ENCODE data around the gene JHY. TPM values are rescaled to one million over a fixed set of nuclear protein-coding genes. Genes with fewer than 3 reads are reported as not detected.

JHY gene
- total and polyA plus RNA-seq, 3 experiments from 2014 or later, result 4.3 to 7.6 (median 4.9) TPM

GRCh38 chr11:122918734-122919133 lies 36.2 kb downstream of the JHY start:
- no peaks in the 10 kb centered on the region for H3K9me3 Mint-ChIP-seq
- H3K27me3 Mint-ChIP-seq, result peaks cover 0 to 1% of the 10 kb centered on the region in 2 donors
- no peaks in the 10 kb centered on the region for H3K4me1 Mint-ChIP-seq
- H3K9me3 ChIP-seq (ENCODE audit: low read length), result no peaks in the 10 kb centered on the region
- H3K36me3 ChIP-seq (ENCODE audit: insufficient read depth, low read length), result no peaks in the 10 kb centered on the region
- H3K4me1 ChIP-seq (ENCODE audit: insufficient read depth, low read length), result no peaks in the 10 kb centered on the region
- H3K27ac Mint-ChIP-seq, result no peak overlapping the region
- DNase-seq, result no peak
- no peak overlapping the region for H3K4me3 ChIP-seq (ENCODE audit: low read length)
- H3K27ac ChIP-seq (ENCODE audit: low read depth, low read length), result no peak overlapping the region
- H3K4me3 Mint-ChIP-seq, result no peak overlapping the region
- H3K36me3 Mint-ChIP-seq, result peaks cover 0 to 10% (median 3%) of the 10 kb centered on the region in 3 donors
- ChIA-PET POLR2A (no interaction called here), CTCF (no interaction called here)
- no peaks in the 10 kb centered on the region for H3K27me3 ChIP-seq (ENCODE audit: insufficient read depth, low read length, poor library complexity, severe bottlenecking)

- peaks cover 0 to 1% of the 10 kb centered on the region in 2 donors for H3K27me3 Mint-ChIP-seq
- DNase-seq, result no peak
- Histone ChIP-seq H3K36me3 (ENCODE audit: insufficient read depth, low read length) (no peaks in the 10 kb centered on the region), H3K27ac (ENCODE audit: low read depth, low read length) (no peak overlapping the region), H3K27me3 (ENCODE audit: insufficient read depth, low read length, poor library complexity, severe bottlenecking) (no peaks in the 10 kb centered on the region), H3K9me3 (ENCODE audit: low read length) (no peaks in the 10 kb centered on the region), H3K4me3 (ENCODE audit: low read length) (no peak overlapping the region), H3K4me1 (ENCODE audit: insufficient read depth, low read length) (no peaks in the 10 kb centered on the region)
- peaks cover 0 to 15% (median 11%) of the 10 kb centered on the region in 3 donors for H3K36me3 Mint-ChIP-seq
- ChIA-PET POLR2A (no interaction called here), CTCF (interaction anchor here (0.9 to 1.1 kb wide), 2 partner anchors 143 to 340 kb away, joined by 3 read pairs; no protein-coding TSS in a partner anchor)
- H3K4me3 Mint-ChIP-seq, result no peak overlapping the region
- peak overlapping the region in 1 of 8 donors; percentile 86 for H3K27ac Mint-ChIP-seq
- H3K4me1 Mint-ChIP-seq, result no peaks in the 10 kb centered on the region
- H3K9me3 Mint-ChIP-seq, result no peaks in the 10 kb centered on the region
These were observed 38.0 kb downstream of the JHY start for GRCh38 chr11:122920579-122920978.

GRCh38 chr11:122922893-122923292 lies 40.3 kb downstream of the JHY start:
- Mint-ChIP-seq H3K4me1 (no peaks in the 10 kb centered on the region), H3K36me3 (peaks cover 5 to 20% (median 19%) of the 10 kb centered on the region in 3 donors), H3K27ac (peak overlapping the region in 1 of 8 donors; percentile 24), H3K4me3 (no peak overlapping the region), H3K27me3 (peaks cover 0 to 1% of the 10 kb centered on the region in 2 donors), H3K9me3 (no peaks in the 10 kb centered on the region)
- H3K27me3 ChIP-seq (ENCODE audit: insufficient read depth, low read length, poor library complexity, severe bottlenecking), result no peaks in the 10 kb centered on the region
- H3K27ac ChIP-seq (ENCODE audit: low read depth, low read length), result no peak overlapping the region
- no peak overlapping the region for H3K4me3 ChIP-seq (ENCODE audit: low read length)
- H3K9me3 ChIP-seq (ENCODE audit: low read length), result no peaks in the 10 kb centered on the region
- no peaks in the 10 kb centered on the region for H3K36me3 ChIP-seq (ENCODE audit: insufficient read depth, low read length)
- ChIA-PET CTCF (no interaction called here), POLR2A (no interaction called here)
- DNase-seq, result no peak
- H3K4me1 ChIP-seq (ENCODE audit: insufficient read depth, low read length), result no peaks in the 10 kb centered on the region

- Histone ChIP-seq H3K27ac (ENCODE audit: low read depth, low read length) (no peak overlapping the region), H3K36me3 (ENCODE audit: insufficient read depth, low read length) (no peaks in the 10 kb centered on the region), H3K9me3 (ENCODE audit: low read length) (no peaks in the 10 kb centered on the region), H3K27me3 (ENCODE audit: insufficient read depth, low read length, poor library complexity, severe bottlenecking) (no peaks in the 10 kb centered on the region), H3K4me1 (ENCODE audit: insufficient read depth, low read length) (no peaks in the 10 kb centered on the region), H3K4me3 (ENCODE audit: low read length) (no peak overlapping the region)
- Mint-ChIP-seq H3K4me1 (no peaks in the 10 kb centered on the region), H3K4me3 (no peak overlapping the region), H3K9me3 (no peaks in the 10 kb centered on the region), H3K36me3 (peaks cover 5 to 21% (median 16%) of the 10 kb centered on the region in 3 donors), H3K27ac (no peak overlapping the region), H3K27me3 (no peaks in the 10 kb centered on the region)
- POLR2A ChIA-PET, result no interaction called here
- CTCF ChIA-PET, result no interaction called here
- no peak for DNase-seq
These were observed 40.7 kb downstream of the JHY start for GRCh38 chr11:122923302-122923701.

GRCh38 chr11:122931510-122931909 lies 49.0 kb downstream of the JHY start:
- Histone ChIP-seq H3K36me3 (ENCODE audit: insufficient read depth, low read length) (no peaks in the 10 kb centered on the region), H3K27me3 (ENCODE audit: insufficient read depth, low read length, poor library complexity, severe bottlenecking) (no peaks in the 10 kb centered on the region), H3K27ac (ENCODE audit: low read depth, low read length) (no peak overlapping the region), H3K4me3 (ENCODE audit: low read length) (no peak overlapping the region), H3K9me3 (ENCODE audit: low read length) (no peaks in the 10 kb centered on the region), H3K4me1 (ENCODE audit: insufficient read depth, low read length) (no peaks in the 10 kb centered on the region)
- no peak for DNase-seq
- Mint-ChIP-seq H3K4me1 (no peaks in the 10 kb centered on the region), H3K27ac (peak overlapping the region in 1 of 8 donors; percentile 43), H3K4me3 (no peak overlapping the region), H3K27me3 (peaks cover 0 to 2% of the 10 kb centered on the region in 2 donors), H3K9me3 (no peaks in the 10 kb centered on the region), H3K36me3 (peaks cover 11 to 18% (median 14%) of the 10 kb centered on the region in 3 donors)
- ChIA-PET CTCF (no interaction called here), POLR2A (no interaction called here)

GRCh38 chr11:122933416-122933815 lies 50.9 kb downstream of the JHY start:
- no peaks in the 10 kb centered on the region for H3K4me1 Mint-ChIP-seq
- ChIA-PET POLR2A (no interaction called here), CTCF (interaction anchor here (0.9 kb wide), 1 partner anchor 89 kb away, joined by 3 read pairs; no protein-coding TSS in a partner anchor)
- H3K4me3 Mint-ChIP-seq, result no peak overlapping the region
- H3K9me3 ChIP-seq (ENCODE audit: low read length), result no peaks in the 10 kb centered on the region
- no peak overlapping the region for H3K27ac ChIP-seq (ENCODE audit: low read depth, low read length)
- no peaks in the 10 kb centered on the region for H3K9me3 Mint-ChIP-seq
- no peak overlapping the region for H3K27ac Mint-ChIP-seq
- peaks cover 0 to 3% of the 10 kb centered on the region in 2 donors for H3K27me3 Mint-ChIP-seq
- peaks cover 7 to 10% (median 9%) of the 10 kb centered on the region in 3 donors for H3K36me3 Mint-ChIP-seq
- H3K4me3 ChIP-seq (ENCODE audit: low read length), result no peak overlapping the region
- no peaks in the 10 kb centered on the region for H3K4me1 ChIP-seq (ENCODE audit: insufficient read depth, low read length)
- H3K36me3 ChIP-seq (ENCODE audit: insufficient read depth, low read length), result no peaks in the 10 kb centered on the region
- DNase-seq, result no peak
- no peaks in the 10 kb centered on the region for H3K27me3 ChIP-seq (ENCODE audit: insufficient read depth, low read length, poor library complexity, severe bottlenecking)

GRCh38 chr11:122937983-122938382 lies 55.4 kb downstream of the JHY start:
- POLR2A ChIA-PET, result no interaction called here
- no peak overlapping the region for H3K27ac Mint-ChIP-seq
- CTCF ChIA-PET, result no interaction called here
- H3K4me1 Mint-ChIP-seq, result no peaks in the 10 kb centered on the region
- peaks cover 0 to 1% of the 10 kb centered on the region in 2 donors for H3K27me3 Mint-ChIP-seq
- no peaks in the 10 kb centered on the region for H3K9me3 ChIP-seq (ENCODE audit: low read length)
- peaks cover 7 to 9% (median 9%) of the 10 kb centered on the region in 3 donors for H3K36me3 Mint-ChIP-seq
- no peaks in the 10 kb centered on the region for H3K9me3 Mint-ChIP-seq
- no peak overlapping the region for H3K4me3 Mint-ChIP-seq
- H3K36me3 ChIP-seq (ENCODE audit: insufficient read depth, low read length), result no peaks in the 10 kb centered on the region
- H3K27ac ChIP-seq (ENCODE audit: low read depth, low read length), result no peak overlapping the region
- no peaks in the 10 kb centered on the region for H3K4me1 ChIP-seq (ENCODE audit: insufficient read depth, low read length)
- no peaks in the 10 kb centered on the region for H3K27me3 ChIP-seq (ENCODE audit: insufficient read depth, low read length, poor library complexity, severe bottlenecking)
- DNase-seq, result no peak
- no peak overlapping the region for H3K4me3 ChIP-seq (ENCODE audit: low read length)

- H3K36me3 Mint-ChIP-seq, result peaks cover 7 to 12% (median 12%) of the 10 kb centered on the region in 3 donors
- Histone ChIP-seq H3K4me1 (ENCODE audit: insufficient read depth, low read length) (no peaks in the 10 kb centered on the region), H3K9me3 (ENCODE audit: low read length) (no peaks in the 10 kb centered on the region), H3K27me3 (ENCODE audit: insufficient read depth, low read length, poor library complexity, severe bottlenecking) (no peaks in the 10 kb centered on the region), H3K36me3 (ENCODE audit: insufficient read depth, low read length) (no peaks in the 10 kb centered on the region), H3K27ac (ENCODE audit: low read depth, low read length) (no peak overlapping the region), H3K4me3 (ENCODE audit: low read length) (no peak overlapping the region)
- H3K9me3 Mint-ChIP-seq, result no peaks in the 10 kb centered on the region
- no peaks in the 10 kb centered on the region for H3K4me1 Mint-ChIP-seq
- POLR2A ChIA-PET, result no interaction called here
- peaks cover 0 to 1% of the 10 kb centered on the region in 2 donors for H3K27me3 Mint-ChIP-seq
- no peak for DNase-seq
- no peak overlapping the region for H3K27ac Mint-ChIP-seq
- H3K4me3 Mint-ChIP-seq, result no peak overlapping the region
- CTCF ChIA-PET, result no interaction called here
These were observed 56.0 kb downstream of the JHY start for GRCh38 chr11:122938557-122938956.

GRCh38 chr11:122951211-122951610 lies 68.7 kb downstream of the JHY start:
- H3K36me3 ChIP-seq (ENCODE audit: insufficient read depth, low read length), result no peaks in the 10 kb centered on the region
- no peak overlapping the region for H3K4me3 Mint-ChIP-seq
- no peak overlapping the region for H3K4me3 ChIP-seq (ENCODE audit: low read length)
- H3K27ac ChIP-seq (ENCODE audit: low read depth, low read length), result no peak overlapping the region
- H3K9me3 ChIP-seq (ENCODE audit: low read length), result no peaks in the 10 kb centered on the region
- peaks cover 13 to 26% (median 19%) of the 10 kb centered on the region in 3 donors for H3K36me3 Mint-ChIP-seq
- ChIA-PET CTCF (no interaction called here), POLR2A (no interaction called here)
- no peaks in the 10 kb centered on the region for H3K27me3 ChIP-seq (ENCODE audit: insufficient read depth, low read length, poor library complexity, severe bottlenecking)
- H3K4me1 ChIP-seq (ENCODE audit: insufficient read depth, low read length), result no peaks in the 10 kb centered on the region
- no peaks in the 10 kb centered on the region for H3K27me3 Mint-ChIP-seq
- no peak for DNase-seq
- H3K27ac Mint-ChIP-seq, result no peak overlapping the region
- no peaks in the 10 kb centered on the region for H3K9me3 Mint-ChIP-seq
- H3K4me1 Mint-ChIP-seq, result peaks cover 4 to 10% (median 7%) of the 10 kb centered on the region in 3 donors

All from CD8-positive, alpha-beta memory T cell (primary cell).